HCT116 (cell line): ENCODE measurements around the gene LMO7. TPM values are rescaled to one million over a fixed set of nuclear protein-coding genes. Genes with fewer than 3 reads are reported as not detected.

Source experiments
- ATAC-seq: fragments of 200-7000 bp; cut with Tn5 transposase; 2 replicates; pipeline ENCODE4 v1.9.1; 2020; ENCODE audit warnings: mild to moderate bottlenecking, moderate library complexity
- BruUV-seq: library from RNA; stranded (reverse); fragments of 400-500 nt; replicated peaks from 2 replicates; lab custom pipeline; 2021; lab: Mats Ljungman, UMichigan
- CTCF ChIA-PET: fragments of 300-600 bp; sonication (Branson Sonifier 250); formaldehyde crosslinking; loops from one replicate; lab custom pipeline; 2021; ENCODE audit warnings: antibody characterized with exemption; lab: Charles Lee
- POLR2A ChIA-PET: fragments of 300-600, 350-600 bp; sonication (Branson Sonifier 250); formaldehyde crosslinking; loops from one replicate; lab custom pipeline; 2021; ENCODE audit warnings: antibody characterized with exemption; lab: Charles Lee
- RAD21 ChIA-PET, 2 experiments: fragments of 300-600 bp; sonication (Branson Sonifier 250); formaldehyde crosslinking; loops; one replicate each; lab custom pipeline; 2023; ENCODE audit warnings: low total read pairs in 2 of 2; ENCODE audit not compliant: uncharacterized antibody in 2 of 2, unreplicated experiment in 2 of 2, low non-redundant PET in 1 of 2; lab: Charles Lee
- DNase-seq: peaks from one replicate; pipeline ENCODE4 v3.0.0-alpha.2; 2010; ENCODE audit warnings: low read depth, low spot score
- H2AFZ ChIP-seq: fragments of 200-600 bp; shearing (Covaris generic), sonication (generic); 2 replicates; pipeline ENCODE4 v1.6.1; 2017; ENCODE audit warnings: low read depth, mixed run types, mixed read lengths, antibody characterized with exemption, low read length; ENCODE audit not compliant: poor library complexity, severe bottlenecking
- H3K27ac ChIP-seq: 2 replicates; pipeline ENCODE4 v1.5.1; 2012; ENCODE audit warnings: low read depth, low read length
- H3K27me3 ChIP-seq: fragments of 200-600 bp; sonication (generic); 2 replicates; pipeline ENCODE4 v1.6.1; 2016; ENCODE audit warnings: mixed run types, low read length, mixed read lengths; ENCODE audit not compliant: insufficient read depth
- H3K36me3 ChIP-seq, 2 experiments: fragments of 200-500 bp in 1 of 2; fragments of 200-600 bp in 1 of 2; sonication (Bioruptor generic) in 1 of 2; sonication (generic) in 1 of 2; 2 replicates each; pipeline versions ENCODE4 v1.5.1 to v1.6.1; 2014 to 2016; ENCODE audit warnings: low read length in 2 of 2, inconsistent platforms in 1 of 2, mixed read lengths in 1 of 2, mixed run types in 1 of 2; ENCODE audit not compliant: insufficient read depth in 2 of 2, control insufficient read depth in 1 of 2
- H3K4me1 ChIP-seq, 2 experiments: fragments of 200-600 bp in 1 of 2; sonication (generic) in 1 of 2; 2 replicates each; pipeline versions ENCODE4 v1.5.1 to v1.6.1; 2012 to 2017; ENCODE audit warnings: low read length in 2 of 2, inconsistent platforms in 1 of 2, mild to moderate bottlenecking in 1 of 2, mixed read lengths in 1 of 2, mixed run types in 1 of 2, moderate library complexity in 1 of 2; ENCODE audit not compliant: insufficient read depth in 2 of 2, control insufficient read depth in 1 of 2
- H3K4me2 ChIP-seq: fragments of 200-600 bp; sonication (generic); 2 replicates; pipeline ENCODE4 v1.6.1; 2017; ENCODE audit warnings: mixed run types, low read length, mixed read lengths
- H3K4me3 ChIP-seq, 2 experiments: fragments of 200-600 bp in 1 of 2; sonication (generic) in 1 of 2; replicated peaks in 1 of 2; 2 replicates each; pipeline ENCODE4 v1.5.1; 2011 to 2016; ENCODE audit warnings: low read length in 2 of 2, control low read depth in 1 of 2, low read depth in 1 of 2, mild to moderate bottlenecking in 1 of 2, mixed read lengths in 1 of 2, mixed run types in 1 of 2
- H3K79me2 ChIP-seq: fragments of 200-600 bp; sonication (generic); 2 replicates; pipeline ENCODE4 v1.6.1; 2017; ENCODE audit warnings: mild to moderate bottlenecking, mixed run types, low read length, moderate library complexity, mixed read lengths; ENCODE audit not compliant: insufficient read depth
- H3K9ac ChIP-seq: fragments of 200-600 bp; sonication (generic); 2 replicates; pipeline ENCODE4 v1.6.1; 2016; ENCODE audit warnings: low read length, mixed read lengths
- H3K9me2 ChIP-seq: fragments of 200-600 bp; sonication (generic), shearing (Covaris generic); 2 replicates; pipeline ENCODE4 v1.6.1; 2017; ENCODE audit warnings: mixed run types, mild to moderate bottlenecking, moderate library complexity; ENCODE audit not compliant: insufficient read depth
- H3K9me3 ChIP-seq, 2 experiments: fragments of 200-500 bp in 1 of 2; fragments of 200-600 bp in 1 of 2; sonication (Bioruptor generic) in 1 of 2; sonication (generic) in 1 of 2; 2 replicates each; pipeline ENCODE4 v1.6.1; 2014 to 2017; ENCODE audit warnings: low read length in 2 of 2, mixed read lengths in 2 of 2, inconsistent platforms in 1 of 2, low read depth in 1 of 2, mild to moderate bottlenecking in 1 of 2, mixed run types in 1 of 2, moderate library complexity in 1 of 2; ENCODE audit not compliant: control insufficient read depth in 1 of 2, insufficient read depth in 1 of 2
- H4K20me1 ChIP-seq: fragments of 200-600 bp; sonication (generic), shearing (Covaris generic); 2 replicates; pipeline ENCODE4 v1.6.1; 2017; ENCODE audit warnings: mixed run types, mild to moderate bottlenecking, moderate library complexity; ENCODE audit not compliant: insufficient read depth
- CBX3 ChIP-seq: IDR thresholded peaks from 2 replicates; pipeline ENCODE4 v1.6.1; 2012; ENCODE audit warnings: low read depth
- CEBPB ChIP-seq: IDR thresholded peaks from 2 replicates; pipeline ENCODE4 v1.6.1; 2012; ENCODE audit warnings: low read depth
- ELF1 ChIP-seq: IDR thresholded peaks from 2 replicates; pipeline ENCODE4 v1.6.1; 2012; ENCODE audit warnings: low read depth, borderline replicate concordance
- EZH2 ChIP-seq: fragments of 200-600 bp; sonication (generic); IDR thresholded peaks from 2 replicates; pipeline ENCODE4 v1.6.1; 2017; ENCODE audit warnings: antibody characterized with exemption, mixed run types
- EZH2phosphoT487 ChIP-seq: fragments of 200-600 bp; IDR thresholded peaks from 2 replicates; pipeline ENCODE4 v1.6.1; 2018; ENCODE audit warnings: antibody characterized with exemption, borderline replicate concordance
- POLR2AphosphoS5 ChIP-seq: IDR thresholded peaks from 2 replicates; pipeline ENCODE4 v1.6.1; 2011; ENCODE audit warnings: mild to moderate bottlenecking, low read depth, low read length, moderate library complexity
- SP1 ChIP-seq: IDR thresholded peaks from 2 replicates; pipeline ENCODE4 v1.6.1; 2012; ENCODE audit warnings: low read depth
- TCF7L2 ChIP-seq: IDR thresholded peaks from 2 replicates; pipeline ENCODE4 v1.7.0; 2011; ENCODE audit warnings: borderline replicate concordance, inconsistent platforms; ENCODE audit not compliant: insufficient read depth, insufficient read length; ENCODE audit errors: extremely low read depth
- intact Hi-C: fragments of 100-400 bp; cut with micrococcal nuclease; formaldehyde crosslinking; loops from 2 replicates; pipeline ENCODE4 v1.10.0; 2022
- total RNA-seq: library from RNA; stranded (reverse); gene quantifications from one replicate; pipeline ENCODE4 v1.2.1, GENCODE V29; 2021; ENCODE audit not compliant: unreplicated experiment
- TF ChIP-seq, protein P1 (sequence below): IDR thresholded peaks from 2 replicates; pipeline ENCODE4 v1.6.1; 2011; ENCODE audit warnings: mild to moderate bottlenecking, low read length, moderate library complexity; ENCODE audit not compliant: insufficient replicate concordance; ENCODE audit errors: extremely low read depth
- TF ChIP-seq, protein P2 (sequence below): IDR thresholded peaks from 2 replicates; pipeline ENCODE4 v1.6.1; 2012
- TF ChIP-seq, protein P3 (sequence below), 3 experiments: fragments of 200-600 bp in 1 of 3; sonication (generic) in 1 of 3; IDR thresholded peaks in 2 of 3; conservative IDR thresholded peaks in 1 of 3; 2 replicates each; pipeline ENCODE4 v1.5.1; 2012 to 2017; ENCODE audit warnings: low read depth in 2 of 3, low read length in 2 of 3, antibody characterized with exemption in 1 of 3, borderline replicate concordance in 1 of 3, control low read depth in 1 of 3, mild to moderate bottlenecking in 1 of 3, mixed read lengths in 1 of 3, mixed run types in 1 of 3, moderate library complexity in 1 of 3; ENCODE audit not compliant: insufficient read depth in 1 of 3
- TF ChIP-seq, protein P4 (sequence below): IDR thresholded peaks from 2 replicates; pipeline ENCODE4 v1.6.1; 2012; ENCODE audit warnings: low read depth

Gene LMO7
- total RNA-seq, 1 experiment from 2014 or later, result 8.1 TPM

DNA sequence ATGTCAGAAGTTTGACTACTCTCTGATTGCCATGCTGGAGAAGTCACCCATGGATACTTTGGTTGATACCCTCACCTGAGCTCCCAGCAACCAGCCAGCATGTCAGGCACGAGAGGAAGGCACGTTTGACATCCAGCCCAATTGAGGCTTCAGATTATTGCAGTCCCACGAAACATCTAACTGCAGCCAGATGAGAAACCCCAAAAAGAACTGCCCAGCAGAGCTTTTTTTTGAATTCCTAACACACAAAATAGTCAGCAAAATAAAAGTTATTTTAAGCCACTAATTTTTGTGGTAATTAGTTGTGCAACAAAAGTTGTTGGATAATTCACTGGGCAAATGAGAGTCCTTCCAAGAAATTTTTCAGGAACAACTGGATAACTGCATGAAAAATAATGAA is 259.0 kb downstream of the LMO7 start:
- ChIA-PET RAD21 (no interaction called here), POLR2A (no interaction called here), CTCF (no interaction called here)
- ATAC-seq (no peak), DNase-seq (no peak)
- Histone ChIP-seq H3K9me2 (no peaks in the 10 kb centered on the region), H3K27me3 (no peaks in the 10 kb centered on the region), H3K27ac (no peak overlapping the region), H3K4me3 (no peak overlapping the region), H2AFZ (no peak overlapping the region), H3K79me2 (no peaks in the 10 kb centered on the region), H3K9ac (no peak overlapping the region), H3K4me2 (no peak overlapping the region), H3K9me3 (no peaks in the 10 kb centered on the region), H3K4me1 (no peaks in the 10 kb centered on the region), H3K36me3 (no peaks in the 10 kb centered on the region), H4K20me1 (no peaks in the 10 kb centered on the region)
- BruUV-seq, result no TSS peak
- intact Hi-C loops, result no loop called here
- TF ChIP-seq CBX3, result no peak

DNA sequence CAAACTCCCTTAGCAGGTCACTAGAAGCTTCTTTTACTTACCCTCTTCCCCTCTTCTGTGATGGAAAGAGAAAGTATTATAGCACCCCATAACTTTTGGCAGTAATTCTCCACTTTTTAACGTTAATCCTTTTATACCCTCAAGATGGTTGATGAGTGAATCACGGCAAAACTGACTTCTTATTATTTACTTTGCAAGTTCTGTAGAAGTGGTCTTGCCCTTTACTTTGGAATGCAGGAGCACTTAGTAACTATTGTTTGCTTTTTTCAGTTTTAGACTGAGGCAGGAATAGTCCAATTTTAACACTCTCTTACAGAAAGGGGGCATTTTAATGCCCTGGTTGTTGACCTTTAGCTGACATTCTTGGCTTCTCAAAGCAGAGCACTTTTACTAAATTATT is 260.1 kb downstream of the LMO7 start:
- DNase-seq (no peak), ATAC-seq (no peak)
- Histone ChIP-seq H3K9me2 (no peaks in the 10 kb centered on the region), H3K36me3 (no peaks in the 10 kb centered on the region), H3K4me1 (no peaks in the 10 kb centered on the region), H4K20me1 (no peaks in the 10 kb centered on the region), H3K4me2 (no peak overlapping the region), H2AFZ (no peak overlapping the region), H3K9ac (no peak overlapping the region), H3K27me3 (no peaks in the 10 kb centered on the region), H3K4me3 (no peak overlapping the region), H3K9me3 (no peaks in the 10 kb centered on the region), H3K27ac (no peak overlapping the region), H3K79me2 (no peaks in the 10 kb centered on the region)
- RAD21 ChIA-PET, result no interaction called here
- POLR2A ChIA-PET, result no interaction called here
- BruUV-seq, result no TSS peak
- TF ChIP-seq POLR2AphosphoS5 (no peak), SP1 (no peak), EZH2 (no peak), EZH2phosphoT487 (no peak), CEBPB (no peak), TCF7L2 (no peak), ELF1 (no peak)
- TF ChIP-seq, protein P1, sequence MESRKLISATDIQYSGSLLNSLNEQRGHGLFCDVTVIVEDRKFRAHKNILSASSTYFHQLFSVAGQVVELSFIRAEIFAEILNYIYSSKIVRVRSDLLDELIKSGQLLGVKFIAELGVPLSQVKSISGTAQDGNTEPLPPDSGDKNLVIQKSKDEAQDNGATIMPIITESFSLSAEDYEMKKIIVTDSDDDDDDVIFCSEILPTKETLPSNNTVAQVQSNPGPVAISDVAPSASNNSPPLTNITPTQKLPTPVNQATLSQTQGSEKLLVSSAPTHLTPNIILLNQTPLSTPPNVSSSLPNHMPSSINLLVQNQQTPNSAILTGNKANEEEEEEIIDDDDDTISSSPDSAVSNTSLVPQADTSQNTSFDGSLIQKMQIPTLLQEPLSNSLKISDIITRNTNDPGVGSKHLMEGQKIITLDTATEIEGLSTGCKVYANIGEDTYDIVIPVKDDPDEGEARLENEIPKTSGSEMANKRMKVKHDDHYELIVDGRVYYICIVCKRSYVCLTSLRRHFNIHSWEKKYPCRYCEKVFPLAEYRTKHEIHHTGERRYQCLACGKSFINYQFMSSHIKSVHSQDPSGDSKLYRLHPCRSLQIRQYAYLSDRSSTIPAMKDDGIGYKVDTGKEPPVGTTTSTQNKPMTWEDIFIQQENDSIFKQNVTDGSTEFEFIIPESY, result no peak
- TF ChIP-seq, protein P2, sequence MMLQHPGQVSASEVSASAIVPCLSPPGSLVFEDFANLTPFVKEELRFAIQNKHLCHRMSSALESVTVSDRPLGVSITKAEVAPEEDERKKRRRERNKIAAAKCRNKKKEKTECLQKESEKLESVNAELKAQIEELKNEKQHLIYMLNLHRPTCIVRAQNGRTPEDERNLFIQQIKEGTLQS, result no peak
- TF ChIP-seq, protein P3, sequence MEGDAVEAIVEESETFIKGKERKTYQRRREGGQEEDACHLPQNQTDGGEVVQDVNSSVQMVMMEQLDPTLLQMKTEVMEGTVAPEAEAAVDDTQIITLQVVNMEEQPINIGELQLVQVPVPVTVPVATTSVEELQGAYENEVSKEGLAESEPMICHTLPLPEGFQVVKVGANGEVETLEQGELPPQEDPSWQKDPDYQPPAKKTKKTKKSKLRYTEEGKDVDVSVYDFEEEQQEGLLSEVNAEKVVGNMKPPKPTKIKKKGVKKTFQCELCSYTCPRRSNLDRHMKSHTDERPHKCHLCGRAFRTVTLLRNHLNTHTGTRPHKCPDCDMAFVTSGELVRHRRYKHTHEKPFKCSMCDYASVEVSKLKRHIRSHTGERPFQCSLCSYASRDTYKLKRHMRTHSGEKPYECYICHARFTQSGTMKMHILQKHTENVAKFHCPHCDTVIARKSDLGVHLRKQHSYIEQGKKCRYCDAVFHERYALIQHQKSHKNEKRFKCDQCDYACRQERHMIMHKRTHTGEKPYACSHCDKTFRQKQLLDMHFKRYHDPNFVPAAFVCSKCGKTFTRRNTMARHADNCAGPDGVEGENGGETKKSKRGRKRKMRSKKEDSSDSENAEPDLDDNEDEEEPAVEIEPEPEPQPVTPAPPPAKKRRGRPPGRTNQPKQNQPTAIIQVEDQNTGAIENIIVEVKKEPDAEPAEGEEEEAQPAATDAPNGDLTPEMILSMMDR (IDR thresholded peaks at IDR 0.05 in 2 of 3, conservative IDR thresholded peaks at IDR 0.05 in 1 of 3; ENCODE audit: borderline replicate concordance in 1 of 3, insufficient read depth in 1 of 3, low read depth in 2 of 3, low read length in 2 of 3), result no peak
- TF ChIP-seq, protein P4, sequence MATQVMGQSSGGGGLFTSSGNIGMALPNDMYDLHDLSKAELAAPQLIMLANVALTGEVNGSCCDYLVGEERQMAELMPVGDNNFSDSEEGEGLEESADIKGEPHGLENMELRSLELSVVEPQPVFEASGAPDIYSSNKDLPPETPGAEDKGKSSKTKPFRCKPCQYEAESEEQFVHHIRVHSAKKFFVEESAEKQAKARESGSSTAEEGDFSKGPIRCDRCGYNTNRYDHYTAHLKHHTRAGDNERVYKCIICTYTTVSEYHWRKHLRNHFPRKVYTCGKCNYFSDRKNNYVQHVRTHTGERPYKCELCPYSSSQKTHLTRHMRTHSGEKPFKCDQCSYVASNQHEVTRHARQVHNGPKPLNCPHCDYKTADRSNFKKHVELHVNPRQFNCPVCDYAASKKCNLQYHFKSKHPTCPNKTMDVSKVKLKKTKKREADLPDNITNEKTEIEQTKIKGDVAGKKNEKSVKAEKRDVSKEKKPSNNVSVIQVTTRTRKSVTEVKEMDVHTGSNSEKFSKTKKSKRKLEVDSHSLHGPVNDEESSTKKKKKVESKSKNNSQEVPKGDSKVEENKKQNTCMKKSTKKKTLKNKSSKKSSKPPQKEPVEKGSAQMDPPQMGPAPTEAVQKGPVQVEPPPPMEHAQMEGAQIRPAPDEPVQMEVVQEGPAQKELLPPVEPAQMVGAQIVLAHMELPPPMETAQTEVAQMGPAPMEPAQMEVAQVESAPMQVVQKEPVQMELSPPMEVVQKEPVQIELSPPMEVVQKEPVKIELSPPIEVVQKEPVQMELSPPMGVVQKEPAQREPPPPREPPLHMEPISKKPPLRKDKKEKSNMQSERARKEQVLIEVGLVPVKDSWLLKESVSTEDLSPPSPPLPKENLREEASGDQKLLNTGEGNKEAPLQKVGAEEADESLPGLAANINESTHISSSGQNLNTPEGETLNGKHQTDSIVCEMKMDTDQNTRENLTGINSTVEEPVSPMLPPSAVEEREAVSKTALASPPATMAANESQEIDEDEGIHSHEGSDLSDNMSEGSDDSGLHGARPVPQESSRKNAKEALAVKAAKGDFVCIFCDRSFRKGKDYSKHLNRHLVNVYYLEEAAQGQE, result no peak
- CTCF ChIA-PET, result no interaction called here
- intact Hi-C loops, result no loop called here
